GM06990 (cell line): ENCODE data around the gene GRM8.
A peak's percentile ranks its signal among the peaks of the same experiment; 100 is the strongest.

Experiments
- DNase-seq: peaks from one replicate; pipeline ENCODE4 v3.0.0-alpha.2; 2011; ENCODE audit not compliant: insufficient read length; ENCODE audit errors: extremely low read depth
- H3K27me3 ChIP-seq: replicated peaks from 2 replicates; pipeline ENCODE4 v1.6.0; 2011; ENCODE audit warnings: low read length; ENCODE audit not compliant: control insufficient read depth, insufficient read depth
- H3K36me3 ChIP-seq: 2 replicates; pipeline ENCODE4 v1.5.1; 2011; ENCODE audit warnings: low read length; ENCODE audit not compliant: control insufficient read depth, insufficient read depth
- H3K4me3 ChIP-seq: replicated peaks from 2 replicates; pipeline ENCODE4 v1.5.1; 2011; ENCODE audit warnings: low read depth, mild to moderate bottlenecking, control low read depth, low read length
- TF ChIP-seq, protein P1 (sequence below): IDR thresholded peaks from 2 replicates; pipeline ENCODE4 v1.5.1; 2011; ENCODE audit warnings: low read length, control low read depth, mild to moderate bottlenecking, inconsistent platforms; ENCODE audit not compliant: insufficient read depth, poor library complexity, severe bottlenecking

GRM8 gene

DNA sequence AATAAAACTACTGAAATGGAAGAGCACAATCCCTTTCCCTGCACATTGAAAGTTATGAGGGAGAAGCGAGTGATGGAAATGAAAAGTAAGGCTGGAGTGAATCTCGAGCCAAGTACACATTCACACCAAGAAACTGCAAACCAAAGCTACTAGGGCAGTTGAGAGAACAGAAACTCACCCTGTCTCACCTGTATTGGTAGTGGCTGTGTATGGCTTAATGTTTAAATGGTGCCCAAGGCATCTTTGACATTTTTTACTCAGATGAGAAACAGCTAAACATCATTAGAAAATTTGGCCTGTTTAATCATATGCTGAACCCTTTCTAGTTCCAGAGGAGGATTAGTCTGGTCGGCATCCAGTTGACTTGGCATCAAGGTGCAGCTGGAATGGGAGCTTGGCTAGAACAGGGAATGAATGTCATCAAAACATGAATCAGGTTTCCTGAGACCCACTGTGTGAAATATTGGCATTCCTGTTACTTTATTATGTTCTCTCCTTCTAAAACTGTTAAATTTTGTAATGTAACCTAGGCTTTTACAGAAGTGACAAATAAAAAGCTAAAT lies 840.8 kb downstream of the GRM8 start:
- DNase-seq: no peak
- no peak overlapping the region for H3K4me3 ChIP-seq
- no peaks in the 10 kb centered on the region for H3K36me3 ChIP-seq
- no peaks in the 10 kb centered on the region for H3K27me3 ChIP-seq
- TF ChIP-seq, protein P1, sequence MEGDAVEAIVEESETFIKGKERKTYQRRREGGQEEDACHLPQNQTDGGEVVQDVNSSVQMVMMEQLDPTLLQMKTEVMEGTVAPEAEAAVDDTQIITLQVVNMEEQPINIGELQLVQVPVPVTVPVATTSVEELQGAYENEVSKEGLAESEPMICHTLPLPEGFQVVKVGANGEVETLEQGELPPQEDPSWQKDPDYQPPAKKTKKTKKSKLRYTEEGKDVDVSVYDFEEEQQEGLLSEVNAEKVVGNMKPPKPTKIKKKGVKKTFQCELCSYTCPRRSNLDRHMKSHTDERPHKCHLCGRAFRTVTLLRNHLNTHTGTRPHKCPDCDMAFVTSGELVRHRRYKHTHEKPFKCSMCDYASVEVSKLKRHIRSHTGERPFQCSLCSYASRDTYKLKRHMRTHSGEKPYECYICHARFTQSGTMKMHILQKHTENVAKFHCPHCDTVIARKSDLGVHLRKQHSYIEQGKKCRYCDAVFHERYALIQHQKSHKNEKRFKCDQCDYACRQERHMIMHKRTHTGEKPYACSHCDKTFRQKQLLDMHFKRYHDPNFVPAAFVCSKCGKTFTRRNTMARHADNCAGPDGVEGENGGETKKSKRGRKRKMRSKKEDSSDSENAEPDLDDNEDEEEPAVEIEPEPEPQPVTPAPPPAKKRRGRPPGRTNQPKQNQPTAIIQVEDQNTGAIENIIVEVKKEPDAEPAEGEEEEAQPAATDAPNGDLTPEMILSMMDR: no peak

DNA sequence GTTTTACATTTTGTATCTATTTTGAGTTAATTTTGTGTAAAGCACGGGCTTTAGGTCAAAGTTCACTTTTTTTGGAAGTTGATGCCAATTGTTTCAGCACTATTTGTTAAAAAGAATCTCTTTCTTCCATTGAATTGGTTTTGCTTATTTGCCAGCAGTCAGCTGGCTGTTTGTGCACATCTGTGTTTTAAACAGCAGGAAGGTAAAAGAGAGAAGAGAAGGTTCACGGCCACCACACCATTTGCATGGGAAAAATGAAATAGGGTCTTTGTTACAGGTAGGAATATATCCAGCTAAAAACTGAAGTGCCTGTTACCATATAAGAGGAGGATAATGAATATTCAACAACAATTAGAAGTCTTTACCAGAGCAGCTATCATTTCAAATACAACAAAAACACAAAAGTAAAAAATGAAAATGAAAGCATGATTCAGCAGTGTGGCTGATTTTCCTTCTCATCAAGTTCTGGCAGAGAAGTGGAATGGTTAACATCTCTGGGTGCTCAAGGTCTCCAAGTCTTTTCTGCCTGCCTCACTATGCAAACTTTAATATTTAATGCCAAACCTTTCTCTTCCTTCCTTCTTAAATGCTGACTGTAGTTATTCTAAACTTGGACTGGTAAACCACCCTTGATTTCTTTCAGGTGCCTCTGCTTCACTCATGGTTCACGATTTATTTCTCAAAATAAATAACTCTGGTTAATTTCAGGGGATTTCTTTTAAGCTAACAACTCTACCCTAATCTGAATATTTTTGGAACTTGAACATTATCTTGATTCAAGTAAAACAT lies 841.5 kb downstream of the GRM8 start:
- H3K4me3 ChIP-seq: peak overlapping the region; percentile 49
- DNase-seq: no peak
- no peaks in the 10 kb centered on the region for H3K36me3 ChIP-seq
- no peaks in the 10 kb centered on the region for H3K27me3 ChIP-seq
- TF ChIP-seq, protein P1: no peak

GRCh38 chr7:126403040-126403439 lies 849.7 kb downstream of the GRM8 start:
- H3K4me3 ChIP-seq: no peak overlapping the region
- TF ChIP-seq, protein P1: no peak
- DNase-seq: no peak
- H3K36me3 ChIP-seq: no peaks in the 10 kb centered on the region
- H3K27me3 ChIP-seq: no peaks in the 10 kb centered on the region

DNA sequence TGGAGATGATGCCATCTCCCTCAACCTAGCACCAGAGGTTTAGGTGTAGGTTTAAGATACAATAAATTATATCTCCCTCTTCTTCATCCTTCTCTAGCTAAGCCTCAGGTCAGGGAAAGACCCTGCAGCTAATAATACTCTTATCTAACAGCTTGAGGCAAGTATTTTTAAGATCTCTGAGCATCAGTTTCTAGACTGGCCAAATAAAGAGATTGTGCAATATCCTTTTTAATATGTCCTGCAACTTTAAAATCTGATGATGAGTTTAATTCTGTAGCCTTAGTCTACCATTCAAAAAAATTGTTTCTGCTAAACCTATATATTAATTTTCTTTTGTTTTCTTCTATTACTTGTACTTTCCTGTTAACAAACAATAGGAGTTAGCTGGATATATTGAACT lies 850.8 kb downstream of the GRM8 start:
- TF ChIP-seq, protein P1: no peak
- no peaks in the 10 kb centered on the region for H3K36me3 ChIP-seq
- no peak overlapping the region for H3K4me3 ChIP-seq
- no peak for DNase-seq
- no peaks in the 10 kb centered on the region for H3K27me3 ChIP-seq

GRCh38 chr7:126398851-126399529 lies 853.8 kb downstream of the GRM8 start:
- TF ChIP-seq, protein P1: no peak
- no peaks in the 10 kb centered on the region for H3K27me3 ChIP-seq

More at GRCh38 chr7:126398851-126399529, 853.8 kb downstream of the GRM8 start:
- Histone ChIP-seq H3K36me3 (no peaks in the 10 kb centered on the region), H3K4me3 (no peak overlapping the region)
- DNase-seq: no peak
